H9 (cell line): ENCODE measurements around the gene SORCS2. TPM values are rescaled to one million over a fixed set of nuclear protein-coding genes. Genes with fewer than 3 reads are reported as not detected.

Experiments used
- DNase-seq: peaks from one replicate; pipeline ENCODE4 v3.0.0-alpha.2; 2017
- H2AFZ ChIP-seq: one replicate; pipeline ENCODE4 v1.6.1; 2013; ENCODE audit warnings: mild to moderate bottlenecking, low read length, control low read depth, moderate library complexity
- H2AK5ac ChIP-seq: 2 replicates; pipeline ENCODE4 v1.6.1; 2013; ENCODE audit warnings: low read length, control low read depth, mixed read lengths; ENCODE audit not compliant: insufficient read length
- H2BK120ac ChIP-seq: one replicate; pipeline ENCODE4 v1.6.1; 2013; ENCODE audit warnings: low read depth, mild to moderate bottlenecking, low read length, control low read depth, inconsistent platforms; ENCODE audit not compliant: poor library complexity, severe bottlenecking
- H2BK12ac ChIP-seq: 2 replicates; pipeline ENCODE4 v1.6.1; 2013; ENCODE audit warnings: low read length, control low read depth, mixed read lengths, low read depth; ENCODE audit not compliant: insufficient read length
- H2BK15ac ChIP-seq: 2 replicates; pipeline ENCODE4 v1.6.1; 2013; ENCODE audit warnings: low read depth, low read length, control low read depth
- H2BK20ac ChIP-seq: one replicate; pipeline ENCODE4 v1.6.1; 2013; ENCODE audit warnings: low read depth, mild to moderate bottlenecking, low read length, control low read depth, inconsistent platforms; ENCODE audit not compliant: poor library complexity, severe bottlenecking
- H2BK5ac ChIP-seq: 2 replicates; pipeline ENCODE4 v1.6.1; 2013; ENCODE audit warnings: low read length, control low read depth, mixed read lengths; ENCODE audit not compliant: insufficient read length
- H3K14ac ChIP-seq: 2 replicates; pipeline ENCODE4 v1.6.1; 2013; ENCODE audit warnings: low read length, control low read depth; ENCODE audit not compliant: insufficient read depth
- H3K18ac ChIP-seq: 2 replicates; pipeline ENCODE4 v1.6.1; 2013; ENCODE audit warnings: low read depth, mild to moderate bottlenecking, mixed read lengths, low read length, control low read depth; ENCODE audit not compliant: insufficient read length
- H3K23ac ChIP-seq: 2 replicates; pipeline ENCODE4 v1.6.1; 2013; ENCODE audit warnings: low read length, control low read depth, mixed read lengths, low read depth; ENCODE audit not compliant: insufficient read length
- H3K23me2 ChIP-seq: 2 replicates; pipeline ENCODE4 v1.6.1; 2013; ENCODE audit warnings: low read depth, mild to moderate bottlenecking, mixed read lengths, low read length, control low read depth; ENCODE audit not compliant: insufficient read length, poor library complexity, severe bottlenecking
- H3K27ac ChIP-seq: 2 replicates; pipeline ENCODE4 v1.5.1; 2013; ENCODE audit warnings: low read length, control low read depth, mixed read lengths, low read depth; ENCODE audit not compliant: insufficient read length
- H3K27me3 ChIP-seq: 2 replicates; pipeline ENCODE4 v1.6.1; 2013; ENCODE audit warnings: low read length, control low read depth, inconsistent platforms; ENCODE audit not compliant: insufficient read depth
- H3K4ac ChIP-seq: 2 replicates; pipeline ENCODE4 v1.6.1; 2013; ENCODE audit warnings: low read depth, mild to moderate bottlenecking, control low read depth, inconsistent platforms, low read length, moderate library complexity
- H3K4me1 ChIP-seq: 2 replicates; pipeline ENCODE4 v1.6.1; 2013; ENCODE audit warnings: low read length, control low read depth, inconsistent platforms; ENCODE audit not compliant: insufficient read depth
- H3K4me2 ChIP-seq: 2 replicates; pipeline ENCODE4 v1.6.1; 2013; ENCODE audit warnings: low read length, control low read depth, mixed read lengths; ENCODE audit not compliant: insufficient read length, insufficient read depth
- H3K56ac ChIP-seq: 2 replicates; pipeline ENCODE4 v1.6.1; 2013; ENCODE audit warnings: low read depth, mild to moderate bottlenecking, mixed read lengths, low read length, control low read depth; ENCODE audit not compliant: insufficient read length
- H3K79me1 ChIP-seq: 2 replicates; pipeline ENCODE4 v1.6.1; 2013; ENCODE audit warnings: low read depth, mild to moderate bottlenecking, moderate library complexity, low read length, control low read depth, inconsistent platforms; ENCODE audit not compliant: insufficient read depth, poor library complexity, severe bottlenecking
- H3K79me2 ChIP-seq: 2 replicates; pipeline ENCODE4 v1.6.1; 2013; ENCODE audit warnings: low read length, control low read depth, inconsistent platforms; ENCODE audit not compliant: insufficient read depth
- H3K9ac ChIP-seq: 2 replicates; pipeline ENCODE4 v1.6.1; 2013; ENCODE audit warnings: low read length, control low read depth, mixed read lengths; ENCODE audit not compliant: insufficient read length; ENCODE audit errors: extremely low read depth
- H3K9me3 ChIP-seq: one replicate; pipeline ENCODE4 v1.6.1; 2013; ENCODE audit warnings: low read depth, low read length, inconsistent platforms; ENCODE audit not compliant: control insufficient read depth
- H3T11ph ChIP-seq: one replicate; pipeline ENCODE4 v1.6.1; 2013; ENCODE audit warnings: mild to moderate bottlenecking, low read length, control low read depth, inconsistent platforms
- H4K20me1 ChIP-seq: one replicate; pipeline ENCODE4 v1.6.1; 2013; ENCODE audit not compliant: control insufficient read depth, insufficient read length, insufficient read depth
- H4K5ac ChIP-seq: 2 replicates; pipeline ENCODE4 v1.6.1; 2013; ENCODE audit warnings: low read depth, mild to moderate bottlenecking, mixed read lengths, low read length, control low read depth; ENCODE audit not compliant: insufficient read length
- H4K8ac ChIP-seq: replicated peaks from 2 replicates; pipeline ENCODE4 v1.6.1; 2013; ENCODE audit warnings: low read length, control low read depth, mixed read lengths, low read depth; ENCODE audit not compliant: insufficient read length
- H4K91ac ChIP-seq: 2 replicates; pipeline ENCODE4 v1.6.1; 2013; ENCODE audit warnings: low read depth, mild to moderate bottlenecking, moderate library complexity, mixed read lengths, low read length, control low read depth; ENCODE audit not compliant: insufficient read length
- H3K27ac Mint-ChIP-seq, 3 experiments: 2 replicates in 2 of 3; 3 replicates in 1 of 3; pipeline ENCODE4 v1.8.0; 2020 to 2021; ENCODE audit warnings: mixed read lengths in 3 of 3, mild to moderate bottlenecking in 1 of 3, moderate library complexity in 1 of 3
- H3K27me3 Mint-ChIP-seq: 2 replicates; pipeline ENCODE4 v1.8.0; 2021; ENCODE audit warnings: low read depth, mild to moderate bottlenecking, moderate library complexity, mixed read lengths
- H3K36me3 Mint-ChIP-seq, 3 experiments: 2 replicates in 2 of 3; 3 replicates in 1 of 3; pipeline ENCODE4 v1.8.0; 2020 to 2021; ENCODE audit warnings: low read depth in 3 of 3, mixed read lengths in 3 of 3; ENCODE audit not compliant: insufficient read depth in 1 of 3
- H3K4me1 Mint-ChIP-seq, 2 experiments: 2 replicates each; pipeline ENCODE4 v1.8.0; 2020; ENCODE audit warnings: mixed read lengths in 2 of 2
- H3K4me3 Mint-ChIP-seq, 2 experiments: 2 replicates in 1 of 2; 3 replicates in 1 of 2; pipeline ENCODE4 v1.8.0; 2020 to 2021; ENCODE audit warnings: mild to moderate bottlenecking in 2 of 2, mixed read lengths in 2 of 2, moderate library complexity in 1 of 2
- H3K9me3 Mint-ChIP-seq, 2 experiments: 2 replicates in 1 of 2; 3 replicates in 1 of 2; pipeline ENCODE4 v1.8.0; 2020; ENCODE audit warnings: mild to moderate bottlenecking in 2 of 2, mixed read lengths in 2 of 2, moderate library complexity in 1 of 2
- WGBS: extraction: QIAGEN DNeasy Blood & Tissue Kit; methylation state at CpG from one replicate; pipeline ENCODE4 v1.1.7; 2013; ENCODE audit warnings: missing lambda C conversion rate, low lambda C conversion rate, mixed read lengths; ENCODE audit not compliant: insufficient read length; ENCODE audit errors: extremely low coverage; 5-methylcytosine and 5-hydroxymethylcytosine counted together
- total RNA-seq: library from RNA; stranded (reverse); gene quantifications from 2 replicates; pipeline ENCODE4 v1.2.1, GENCODE V29; 2021
- TF ChIP-seq, protein P1 (sequence below): fragments of 200-600 bp; sonication (generic); conservative IDR thresholded peaks from 3 replicates; pipeline ENCODE4 v1.8.0; 2021; ENCODE audit warnings: antibody characterized with exemption, mild to moderate bottlenecking

Gene SORCS2
- total RNA-seq, 1 experiment from 2014 or later: 0.57 TPM

DNA sequence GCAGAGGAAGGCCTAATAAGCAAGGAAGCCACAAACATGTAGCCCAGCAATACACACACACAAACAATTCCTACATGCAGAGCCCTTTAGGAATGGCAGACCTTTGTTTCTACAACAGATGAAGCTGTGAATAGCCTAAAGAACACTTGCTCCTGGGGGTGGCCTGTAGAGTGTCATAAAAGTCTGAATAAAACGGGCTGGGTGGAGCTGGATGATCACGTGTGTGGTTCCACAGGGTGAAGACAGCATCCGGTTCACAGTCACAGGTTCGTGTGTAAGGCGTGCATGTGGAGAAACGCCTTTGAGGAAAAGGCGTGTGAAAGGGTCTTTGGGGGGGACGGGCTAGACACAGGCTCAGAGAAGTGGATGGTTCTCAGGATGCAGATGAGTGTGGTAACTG, 591.2 kb downstream of the SORCS2 start:
- Mint-ChIP-seq H3K4me3 (no peak overlapping the region), H3K36me3 (peaks cover 6 to 20% (median 18%) of the 10 kb centered on the region in 3 experiments), H3K27me3 (no peaks in the 10 kb centered on the region), H3K27ac (peak overlapping the region in 2 of 3 experiments; percentile 20 to 71; a peak in 5 of 7 replicates), H3K4me1 (no peaks in the 10 kb centered on the region; a peak in 1 of 4 replicates), H3K9me3 (no peaks in the 10 kb centered on the region)
- Histone ChIP-seq H3K27me3 (no peaks in the 10 kb centered on the region), H4K91ac (no peak overlapping the region), H2BK15ac (no peak overlapping the region), H4K20me1 (no peaks in the 10 kb centered on the region), H3K4me2 (no peak overlapping the region), H3K79me1 (no peaks in the 10 kb centered on the region), H2BK20ac (no peak overlapping the region), H4K8ac (no peak overlapping the region), H3K9ac (no peak overlapping the region), H3K18ac (no peak overlapping the region), H3K79me2 (no peaks in the 10 kb centered on the region), H3K4me1 (no peaks in the 10 kb centered on the region), H3K14ac (peak overlapping the region; percentile 22; the same call in 1 of the 2 replicates), H2AFZ (no peak overlapping the region), H3K27ac (no peak overlapping the region), H3K23ac (no peak overlapping the region), H4K5ac (no peak overlapping the region), H2BK120ac (no peak overlapping the region), H3K23me2 (no peaks in the 10 kb centered on the region), H2AK5ac (no peak overlapping the region), H2BK12ac (no peak overlapping the region), H3K9me3 (no peaks in the 10 kb centered on the region), H3K4ac (no peak overlapping the region), H3K56ac (no peak overlapping the region), H2BK5ac (no peak overlapping the region), H3T11ph (no peak overlapping the region)
- TF ChIP-seq, protein P1, sequence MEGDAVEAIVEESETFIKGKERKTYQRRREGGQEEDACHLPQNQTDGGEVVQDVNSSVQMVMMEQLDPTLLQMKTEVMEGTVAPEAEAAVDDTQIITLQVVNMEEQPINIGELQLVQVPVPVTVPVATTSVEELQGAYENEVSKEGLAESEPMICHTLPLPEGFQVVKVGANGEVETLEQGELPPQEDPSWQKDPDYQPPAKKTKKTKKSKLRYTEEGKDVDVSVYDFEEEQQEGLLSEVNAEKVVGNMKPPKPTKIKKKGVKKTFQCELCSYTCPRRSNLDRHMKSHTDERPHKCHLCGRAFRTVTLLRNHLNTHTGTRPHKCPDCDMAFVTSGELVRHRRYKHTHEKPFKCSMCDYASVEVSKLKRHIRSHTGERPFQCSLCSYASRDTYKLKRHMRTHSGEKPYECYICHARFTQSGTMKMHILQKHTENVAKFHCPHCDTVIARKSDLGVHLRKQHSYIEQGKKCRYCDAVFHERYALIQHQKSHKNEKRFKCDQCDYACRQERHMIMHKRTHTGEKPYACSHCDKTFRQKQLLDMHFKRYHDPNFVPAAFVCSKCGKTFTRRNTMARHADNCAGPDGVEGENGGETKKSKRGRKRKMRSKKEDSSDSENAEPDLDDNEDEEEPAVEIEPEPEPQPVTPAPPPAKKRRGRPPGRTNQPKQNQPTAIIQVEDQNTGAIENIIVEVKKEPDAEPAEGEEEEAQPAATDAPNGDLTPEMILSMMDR: no peak
- no CpG with 5 or more reads among the region's 8 CpGs for WGBS
- no peak for DNase-seq
